Ecto neural progenitor cell (in vitro differentiated cells): ENCODE measurements around the gene MIF.
"Not testable (repeated sequence)": the region's sequence is repeated elsewhere in the genome, so short reads cannot be mapped to it uniquely, and the experiment has no call there.

Experiments
- DNase-seq: peaks from one replicate; pipeline ENCODE4 v3.0.0-alpha.2; 2018; ENCODE audit warnings: low spot score

Gene MIF

GRCh38 chr22:23877566-23877965, 16.6 kb upstream of the MIF start:
- no peak for DNase-seq

GRCh38 chr22:23878219-23878618, 16.0 kb upstream of the MIF start:
- DNase-seq, result no peak

- DNase-seq, result no peak
Measured at GRCh38 chr22:23882370-23882769, 11.8 kb upstream of the MIF start.

GRCh38 chr22:23883658-23884057, 10.5 kb upstream of the MIF start:
- DNase-seq, result no peak

- no peak for DNase-seq
Measured at GRCh38 chr22:23884140-23884539, 10.0 kb upstream of the MIF start.

- peak; percentile 54 for DNase-seq
Measured at GRCh38 chr22:23888615-23889401, 5.4 kb upstream of the MIF start.

- no peak for DNase-seq
Measured at GRCh38 chr22:23889620-23890019, 4.6 kb upstream of the MIF start.

- no peak for DNase-seq
Measured at GRCh38 chr22:23891726-23892125, 2.5 kb upstream of the MIF start.

- DNase-seq, result no peak
Measured at GRCh38 chr22:23892130-23892529, 2.1 kb upstream of the MIF start.

- DNase-seq, result no peak
Measured at GRCh38 chr22:23892706-23893105, 1.5 kb upstream of the MIF start.

GRCh38 chr22:23893121-23893944, 850 bp upstream of the MIF start:
- DNase-seq, result no peak

- peak; percentile 80 for DNase-seq
Measured at GRCh38 chr22:23894710-23895598, 771 bp downstream of the MIF start.

GRCh38 chr22:23895599-23896144, 1.5 kb downstream of the MIF start:
- DNase-seq, result no peak

GRCh38 chr22:23896166-23896522, 2.0 kb downstream of the MIF start:
- DNase-seq, result no peak

- DNase-seq, result no peak
Measured at GRCh38 chr22:23896523-23897186, 2.5 kb downstream of the MIF start.

GRCh38 chr22:23897320-23897719, 3.1 kb downstream of the MIF start:
- DNase-seq, result no peak

GRCh38 chr22:23898006-23898974, 4.1 kb downstream of the MIF start:
- DNase-seq, result no peak

- no peak for DNase-seq
Measured at GRCh38 chr22:23899042-23899745, 5.0 kb downstream of the MIF start.

- not testable (repeated sequence) for DNase-seq
Measured at GRCh38 chr22:23900227-23900626, 6.0 kb downstream of the MIF start.

- DNase-seq, result no peak
Measured at GRCh38 chr22:23901600-23901999, 7.4 kb downstream of the MIF start.
